Measurements from ENCODE around the gene VEGFC. TPM values are rescaled to one million over a fixed set of nuclear protein-coding genes. Genes with fewer than 3 reads are reported as not detected.

VEGFC gene
- total RNA-seq, 1 experiment from 2014 or later, result 11.1 TPM

GRCh38 chr4:176806778-176807375 lies 14.2 kb upstream of the VEGFC start:
- Mint-ChIP-seq H3K9me3 (ENCODE audit: unreplicated experiment) (peaks cover 26% of the 10 kb centered on the region), H3K36me3 (ENCODE audit: insufficient read depth, unreplicated experiment) (no peaks in the 10 kb centered on the region), H3K27me3 (ENCODE audit: insufficient read depth, unreplicated experiment) (no peaks in the 10 kb centered on the region), H3K4me3 (ENCODE audit: unreplicated experiment) (no peak overlapping the region), H3K4me1 (ENCODE audit: insufficient read depth, unreplicated experiment) (no peaks in the 10 kb centered on the region), H3K27ac (ENCODE audit: low read depth, unreplicated experiment) (no peak overlapping the region)
- POLR2A ChIA-PET, result no interaction called here
- no peak for DNase-seq (ENCODE audit: unreplicated experiment)
- intact Hi-C loops (cut with micrococcal nuclease), result no loop called here
- TF ChIP-seq CTCF (IDR thresholded peaks at IDR 0.05; ENCODE audit: unreplicated experiment), result no peak
- BruUV-seq (replicated peaks), result no TSS peak
- CTCF ChIA-PET, result interaction anchor here (0.6 to 0.9 kb wide), 2 partner anchors 10 to 12 kb away, joined by 3 read pairs; no protein-coding TSS in a partner anchor

- intact Hi-C loops (cut with micrococcal nuclease), result no loop called here
- no TSS peak for BruUV-seq (replicated peaks)
- Mint-ChIP-seq H3K9me3 (ENCODE audit: unreplicated experiment) (peaks cover 26% of the 10 kb centered on the region), H3K4me3 (ENCODE audit: unreplicated experiment) (no peak overlapping the region), H3K27me3 (ENCODE audit: insufficient read depth, unreplicated experiment) (no peaks in the 10 kb centered on the region), H3K36me3 (ENCODE audit: insufficient read depth, unreplicated experiment) (no peaks in the 10 kb centered on the region), H3K4me1 (ENCODE audit: insufficient read depth, unreplicated experiment) (peaks cover 6% of the 10 kb centered on the region), H3K27ac (ENCODE audit: low read depth, unreplicated experiment) (no peak overlapping the region)
- CTCF ChIA-PET, result interaction anchor here (0.6 kb wide), 1 partner anchor 11 kb away, joined by 3 read pairs; no protein-coding TSS in a partner anchor
- POLR2A ChIA-PET, result no interaction called here
- DNase-seq (ENCODE audit: unreplicated experiment), result peak; percentile 36
- TF ChIP-seq CTCF (IDR thresholded peaks at IDR 0.05; ENCODE audit: unreplicated experiment), result no peak
Observed at GRCh38 chr4:176805155-176805554, 12.4 kb upstream of the VEGFC start.

GRCh38 chr4:176800891-176801534 lies 8.3 kb upstream of the VEGFC start:
- POLR2A ChIA-PET, result no interaction called here
- Mint-ChIP-seq H3K9me3 (ENCODE audit: unreplicated experiment) (peaks cover 1% of the 10 kb centered on the region), H3K4me1 (ENCODE audit: insufficient read depth, unreplicated experiment) (peaks cover 6% of the 10 kb centered on the region), H3K4me3 (ENCODE audit: unreplicated experiment) (no peak overlapping the region), H3K27ac (ENCODE audit: low read depth, unreplicated experiment) (no peak overlapping the region), H3K27me3 (ENCODE audit: insufficient read depth, unreplicated experiment) (no peaks in the 10 kb centered on the region), H3K36me3 (ENCODE audit: insufficient read depth, unreplicated experiment) (no peaks in the 10 kb centered on the region)
- intact Hi-C loops (cut with micrococcal nuclease), result no loop called here
- BruUV-seq (replicated peaks), result no TSS peak
- no peak for DNase-seq (ENCODE audit: unreplicated experiment)
- no peak for TF ChIP-seq CTCF (IDR thresholded peaks at IDR 0.05; ENCODE audit: unreplicated experiment)
- CTCF ChIA-PET, result interaction anchor here (0.6 kb wide), 1 partner anchor 259 kb away, joined by 3 read pairs; no protein-coding TSS in a partner anchor

- no peaks in the 10 kb centered on the region for H3K27me3 Mint-ChIP-seq (ENCODE audit: insufficient read depth, unreplicated experiment)
- no peak overlapping the region for H3K4me3 Mint-ChIP-seq (ENCODE audit: unreplicated experiment)
- no peak overlapping the region for H3K27ac Mint-ChIP-seq (ENCODE audit: low read depth, unreplicated experiment)
- no peak for DNase-seq (ENCODE audit: unreplicated experiment)
- TF ChIP-seq CTCF (IDR thresholded peaks at IDR 0.05; ENCODE audit: unreplicated experiment), result no peak
- no TSS peak for BruUV-seq (replicated peaks)
- H3K4me1 Mint-ChIP-seq (ENCODE audit: insufficient read depth, unreplicated experiment), result peaks cover 6% of the 10 kb centered on the region
- H3K36me3 Mint-ChIP-seq (ENCODE audit: insufficient read depth, unreplicated experiment), result no peaks in the 10 kb centered on the region
- H3K9me3 Mint-ChIP-seq (ENCODE audit: unreplicated experiment), result no peaks in the 10 kb centered on the region
- ChIA-PET POLR2A (no interaction called here), CTCF (no interaction called here)
- intact Hi-C loops (cut with micrococcal nuclease), result no loop called here
Observed at GRCh38 chr4:176799653-176800052, 6.9 kb upstream of the VEGFC start.
